OCI-LY7 (cell line): ENCODE results near the gene TCL1B. TPM values are rescaled to one million over a fixed set of nuclear protein-coding genes. Genes with fewer than 3 reads are reported as not detected.

Source experiments
- BruUV-seq: library from RNA; stranded (reverse); fragments of 400-500 nt; replicated peaks from 2 replicates; lab custom pipeline; 2021; lab: Mats Ljungman, UMichigan
- CTCF ChIA-PET: fragments of 300-600 bp; sonication (Branson Sonifier 250); formaldehyde crosslinking; loops from one replicate; lab custom pipeline; 2022; ENCODE audit warnings: antibody characterized with exemption; ENCODE audit not compliant: unreplicated experiment; lab: Charles Lee
- POLR2A ChIA-PET: fragments of 300-600 bp; sonication (Branson Sonifier 250); formaldehyde crosslinking; loops from one replicate; lab custom pipeline; 2022; ENCODE audit warnings: antibody characterized with exemption; lab: Charles Lee
- DNase-seq: peaks from one replicate; pipeline ENCODE4 v3.0.0-alpha.2; 2015; ENCODE audit warnings: low spot score
- H2AFZ ChIP-seq: fragments of 200-600 bp; sonication (generic), shearing (Covaris generic); 2 replicates; pipeline ENCODE4 v1.6.1; 2014; ENCODE audit warnings: mild to moderate bottlenecking, antibody characterized with exemption, low read length, moderate library complexity
- H3K27ac ChIP-seq: fragments of 200-600 bp; sonication (generic); 2 replicates; pipeline ENCODE4 v1.5.1; 2014; ENCODE audit warnings: mixed run types, low read depth, mild to moderate bottlenecking, moderate library complexity, low read length, inconsistent platforms; ENCODE audit not compliant: poor library complexity, severe bottlenecking
- H3K36me3 ChIP-seq: fragments of 200-600 bp; sonication (generic); 2 replicates; pipeline ENCODE4 v1.6.1; 2014; ENCODE audit warnings: mild to moderate bottlenecking, antibody characterized with exemption, low read length, moderate library complexity, mixed read lengths; ENCODE audit not compliant: insufficient read depth
- H3K4me1 ChIP-seq: fragments of 200-600 bp; sonication (generic); 2 replicates; pipeline ENCODE4 v1.5.1; 2014; ENCODE audit warnings: mild to moderate bottlenecking, low read length; ENCODE audit not compliant: insufficient read depth, poor library complexity, severe bottlenecking
- H3K4me2 ChIP-seq: fragments of 200-600 bp; sonication (generic); 2 replicates; pipeline ENCODE4 v1.6.1; 2014; ENCODE audit warnings: mild to moderate bottlenecking, low read length
- H3K4me3 ChIP-seq: fragments of 200-600 bp; sonication (generic); 2 replicates; pipeline ENCODE4 v1.5.1; 2014; ENCODE audit warnings: mild to moderate bottlenecking, low read depth, low read length; ENCODE audit not compliant: poor library complexity, severe bottlenecking
- H3K79me2 ChIP-seq: fragments of 200-600 bp; sonication (generic); 2 replicates; pipeline ENCODE4 v1.6.1; 2016; ENCODE audit warnings: low read depth, mild to moderate bottlenecking, low read length, moderate library complexity, mixed read lengths; ENCODE audit not compliant: insufficient read depth
- H3K9me2 ChIP-seq: fragments of 200-600 bp; sonication (generic); 2 replicates; pipeline ENCODE4 v1.6.1; 2016; ENCODE audit warnings: mild to moderate bottlenecking, low read length, mixed read lengths; ENCODE audit not compliant: insufficient read depth
- H3K9me3 ChIP-seq: fragments of 200-600 bp; sonication (generic); 2 replicates; pipeline ENCODE4 v1.6.1; 2014; ENCODE audit warnings: mild to moderate bottlenecking, mixed run types, low read length, mixed read lengths
- H4K20me1 ChIP-seq: fragments of 200-600 bp; sonication (generic); 2 replicates; pipeline ENCODE4 v1.6.1; 2014; ENCODE audit warnings: mild to moderate bottlenecking, antibody characterized with exemption, low read length, moderate library complexity, mixed read lengths; ENCODE audit not compliant: insufficient read depth
- CTCF ChIP-seq: fragments of 200-600 bp; sonication (generic); conservative IDR thresholded peaks from 2 replicates; pipeline ENCODE4 v1.5.1; 2014; ENCODE audit warnings: mild to moderate bottlenecking, antibody characterized with exemption, low read length, moderate library complexity, mixed read lengths
- EZH2phosphoT487 ChIP-seq: fragments of 200-600 bp; sonication (generic); IDR thresholded peaks from 2 replicates; pipeline ENCODE4 v1.6.1; 2018; ENCODE audit warnings: low read depth, borderline replicate concordance, mild to moderate bottlenecking, mixed run types, antibody characterized with exemption, low read length, moderate library complexity, mixed read lengths
- intact Hi-C: fragments of 100-400 bp; cut with micrococcal nuclease; formaldehyde crosslinking; loops from one replicate; pipeline ENCODE4 v1.10.0; 2022; ENCODE audit not compliant: unreplicated experiment
- total RNA-seq, 2 experiments: library from RNA; depleted of rRNA in 1 of 2; stranded (reverse); fragments of >200 nt in 1 of 2; shearing (Covaris generic) in 1 of 2; gene quantifications; 2 replicates each; pipeline ENCODE4 v1.2.3, GENCODE V29; 2014 to 2022

Gene TCL1B
- total RNA-seq, 2 experiments from 2014 or later = 5.6 to 75.2 TPM

- H2AFZ ChIP-seq = no peak overlapping the region
- H3K4me1 ChIP-seq = peaks cover 45% of the 10 kb centered on the region
- no TSS peak for BruUV-seq
- no peaks in the 10 kb centered on the region for H4K20me1 ChIP-seq
- no peak for TF ChIP-seq EZH2phosphoT487
- TF ChIP-seq CTCF = no peak
- no peaks in the 10 kb centered on the region for H3K9me2 ChIP-seq
- ChIA-PET CTCF (interaction anchor here (0.8 to 1.4 kb wide), 3 partner anchors 8 to 19 kb away, joined by 4 to 7 read pairs (median 4); partner anchors contain the start of gene TCL1B), POLR2A (interaction anchor here (0.6 to 1.9 kb wide), 2 partner anchors 9 to 23 kb away, joined by 3 to 6 read pairs; no protein-coding TSS in a partner anchor)
- peaks cover 22% of the 10 kb centered on the region; the same call in 1 of the 2 replicates for H3K9me3 ChIP-seq
- peaks cover 46% of the 10 kb centered on the region for H3K36me3 ChIP-seq
- intact Hi-C loops = no loop called here
- no peak overlapping the region for H3K4me3 ChIP-seq
- no peak overlapping the region for H3K4me2 ChIP-seq
- no peak for DNase-seq
- no peak overlapping the region for H3K27ac ChIP-seq
- no peaks in the 10 kb centered on the region for H3K79me2 ChIP-seq
Measured at GRCh38 chr14:95674613-95675012, 11.6 kb upstream of the TCL1B start.

- CTCF ChIA-PET = interaction anchor here (0.8 to 1.4 kb wide), 2 partner anchors 9 to 18 kb away, joined by 4 to 7 read pairs; no protein-coding TSS in a partner anchor
Measured at GRCh38 chr14:95675486-95675885, 10.7 kb upstream of the TCL1B start.

More at GRCh38 chr14:95675486-95675885, 10.7 kb upstream of the TCL1B start:
- H3K79me2 ChIP-seq = no peaks in the 10 kb centered on the region
- H3K36me3 ChIP-seq = peaks cover 46% of the 10 kb centered on the region
- BruUV-seq = no TSS peak
- peaks cover 22% of the 10 kb centered on the region; the same call in 1 of the 2 replicates for H3K9me3 ChIP-seq
- H3K27ac ChIP-seq = no peak overlapping the region
- no peak for TF ChIP-seq EZH2phosphoT487
- TF ChIP-seq CTCF = no peak
- no peaks in the 10 kb centered on the region for H4K20me1 ChIP-seq
- H3K4me3 ChIP-seq = no peak overlapping the region
- H3K4me1 ChIP-seq = peaks cover 45% of the 10 kb centered on the region
- H2AFZ ChIP-seq = no peak overlapping the region
- DNase-seq = no peak
- H3K9me2 ChIP-seq = no peaks in the 10 kb centered on the region
- POLR2A ChIA-PET = interaction anchor here (1.9 kb wide), 1 partner anchor 10 kb away, joined by 6 read pairs; no protein-coding TSS in a partner anchor
- no peak overlapping the region for H3K4me2 ChIP-seq
- intact Hi-C loops = no loop called here
